Kidney glomerular epithelial cell (primary cell): Measurements from ENCODE around the gene FN3K.
"Not testable (repeated sequence)": the region's sequence is repeated elsewhere in the genome, so short reads cannot be mapped to it uniquely, and the experiment has no call there.

Experiments used
- DNase-seq: peaks from one replicate; lab custom pipeline; 2025; lab: John Stamatoyannopoulos, UW

FN3K gene

GRCh38 chr17:82775001-82775823 lies 39.8 kb downstream of the FN3K start:
- DNase-seq: no peak

GRCh38 chr17:82776454-82776853 lies 41.0 kb downstream of the FN3K start:
- no peak for DNase-seq

GRCh38 chr17:82777778-82778375 lies 42.5 kb downstream of the FN3K start:
- not testable (repeated sequence) for DNase-seq

GRCh38 chr17:82779541-82779940 lies 44.1 kb downstream of the FN3K start:
- DNase-seq: no peak

- DNase-seq: no peak
Observed at GRCh38 chr17:82780195-82780594, 44.8 kb downstream of the FN3K start.

GRCh38 chr17:82780971-82781893 lies 45.8 kb downstream of the FN3K start:
- DNase-seq: no peak

GRCh38 chr17:82781894-82782274 lies 46.5 kb downstream of the FN3K start:
- peak; percentile 38 for DNase-seq

- DNase-seq: no peak
Observed at GRCh38 chr17:82782657-82783207, 47.3 kb downstream of the FN3K start.

GRCh38 chr17:82783498-82783897 lies 48.1 kb downstream of the FN3K start:
- DNase-seq: no peak

- DNase-seq: not testable (repeated sequence)
Observed at GRCh38 chr17:82785581-82785980, 50.2 kb downstream of the FN3K start.

- DNase-seq: no peak
Observed at GRCh38 chr17:82786427-82786826, 51.0 kb downstream of the FN3K start.

- no peak for DNase-seq
Observed at GRCh38 chr17:82787081-82787848, 51.9 kb downstream of the FN3K start.

- no peak for DNase-seq
Observed at GRCh38 chr17:82788206-82789001, 53.0 kb downstream of the FN3K start.

GRCh38 chr17:82789051-82789592 lies 53.7 kb downstream of the FN3K start:
- no peak for DNase-seq

- no peak for DNase-seq
Observed at GRCh38 chr17:82789806-82790205, 54.4 kb downstream of the FN3K start.

GRCh38 chr17:82790391-82790790 lies 55.0 kb downstream of the FN3K start:
- no peak for DNase-seq

- peak; percentile 97 for DNase-seq
Observed at GRCh38 chr17:82791532-82791931, 56.1 kb downstream of the FN3K start.

- DNase-seq: no peak
Observed at GRCh38 chr17:82793974-82794630, 58.7 kb downstream of the FN3K start.

GRCh38 chr17:82794781-82795482 lies 59.5 kb downstream of the FN3K start:
- DNase-seq: peak; percentile 21
